GM12878 (cell line): Measurements from ENCODE around the gene COL4A2. TPM values are rescaled to one million over a fixed set of nuclear protein-coding genes. Genes with fewer than 3 reads are reported as not detected.

Source experiments
- CREM ChIP-seq: IDR thresholded peaks from 2 replicates; pipeline ENCODE4 v1.6.1; 2014; ENCODE audit warnings: antibody characterized with exemption, low read depth
- EP300 ChIP-seq, 2 experiments: fragments of 150-350 bp in 1 of 2; IDR thresholded peaks; 2 replicates each; pipeline ENCODE4 v1.6.1; 2011 to 2012; ENCODE audit warnings: low read depth in 2 of 2, low read length in 2 of 2, borderline replicate concordance in 1 of 2, improper control_type of control experiment in 1 of 2, inconsistent platforms in 1 of 2; ENCODE audit not compliant: control insufficient read depth in 1 of 2
- MTA2 ChIP-seq: fragments of 450-650 bp; IDR thresholded peaks from 2 replicates; pipeline ENCODE4 v1.6.1; 2016; ENCODE audit warnings: low read depth, mild to moderate bottlenecking, moderate library complexity
- ZNF217 ChIP-seq: fragments of 450-650 bp; IDR thresholded peaks from 2 replicates; pipeline ENCODE4 v1.6.1; 2017; ENCODE audit warnings: antibody characterized with exemption, mild to moderate bottlenecking
- polyA plus RNA-seq, 11 experiments: library from polyadenylated mRNA; depleted of rRNA in 4 of 11; unstranded in 6 of 11; stranded (reverse) in 5 of 11; fragments of >200 nt; fragmentation: Nextera tagmentation in 4 of 11; fragmentation: Illumina TruSeq in 1 of 11; extraction: Ambion mirVana in 4 of 11; extraction: Trizol in 1 of 11; gene quantifications; 1 replicate in 1 of 11; 2 replicates in 10 of 11; pipeline versions ENCODE4 v1.2.1 to v1.2.3, GENCODE V29; 2011 to 2016; ENCODE audit warnings: inconsistent platforms in 2 of 11, missing spikeins in 2 of 11, low read depth in 1 of 11
- total RNA-seq, 4 experiments: library from RNA; depleted of rRNA in 3 of 4; stranded (reverse); fragments of >200 nt in 3 of 4; fragmentation: Illumina TruSeq in 1 of 4; extraction: Trizol in 1 of 4; gene quantifications; 2 replicates each; pipeline versions ENCODE4 v1.2.1 to v1.2.3, GENCODE V29; 2013 to 2021
- TF ChIP-seq, protein P1 (sequence below): IDR thresholded peaks from 2 replicates; pipeline ENCODE4 v1.6.1; 2012; ENCODE audit warnings: improper control_type of control experiment, low read depth, low read length; ENCODE audit not compliant: insufficient replicate concordance
- TF ChIP-seq, protein P2 (sequence below): fragments of 450-650 bp; IDR thresholded peaks from 2 replicates; pipeline ENCODE4 v1.6.1; 2017; ENCODE audit warnings: low read depth, mild to moderate bottlenecking, moderate library complexity
- TF ChIP-seq, protein P3 (sequence below): fragments of 450-650 bp; IDR thresholded peaks from 2 replicates; pipeline ENCODE4 v1.6.1; 2017; ENCODE audit warnings: mild to moderate bottlenecking

Gene COL4A2
- total and polyA plus RNA-seq, 10 of the 15 experiments (the other 5 are each of a cell fraction or from before 2014, with no cell fraction given): 0.16 to 1.6 (median 0.62) TPM; not detected in 3

DNA sequence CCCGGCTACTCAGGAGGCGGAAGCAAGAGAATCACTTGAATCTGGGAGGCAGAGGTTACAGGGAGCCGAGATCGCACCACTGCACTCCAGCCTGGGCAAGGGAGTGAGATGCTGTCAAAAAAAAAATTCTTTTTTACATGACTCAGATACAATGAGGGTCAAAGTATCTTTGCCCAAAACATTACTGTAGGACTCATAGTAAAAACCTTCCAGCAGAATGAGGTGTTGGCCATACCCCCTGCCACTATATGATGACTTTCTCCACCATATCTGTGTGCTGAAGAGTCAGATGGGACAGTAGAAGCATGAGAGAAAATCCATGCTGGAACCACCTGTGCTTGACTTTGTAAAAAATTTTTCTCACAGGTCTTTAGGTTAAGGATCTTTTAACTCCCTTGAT lies 86.7 kb downstream of the COL4A2 start (continued):
- TF ChIP-seq EP300 (IDR thresholded peaks at IDR 0.05; ENCODE audit: borderline replicate concordance in 1 of 2, control insufficient read depth in 1 of 2, low read depth in 2 of 2, low read length in 2 of 2): no peak
- TF ChIP-seq, protein P1, sequence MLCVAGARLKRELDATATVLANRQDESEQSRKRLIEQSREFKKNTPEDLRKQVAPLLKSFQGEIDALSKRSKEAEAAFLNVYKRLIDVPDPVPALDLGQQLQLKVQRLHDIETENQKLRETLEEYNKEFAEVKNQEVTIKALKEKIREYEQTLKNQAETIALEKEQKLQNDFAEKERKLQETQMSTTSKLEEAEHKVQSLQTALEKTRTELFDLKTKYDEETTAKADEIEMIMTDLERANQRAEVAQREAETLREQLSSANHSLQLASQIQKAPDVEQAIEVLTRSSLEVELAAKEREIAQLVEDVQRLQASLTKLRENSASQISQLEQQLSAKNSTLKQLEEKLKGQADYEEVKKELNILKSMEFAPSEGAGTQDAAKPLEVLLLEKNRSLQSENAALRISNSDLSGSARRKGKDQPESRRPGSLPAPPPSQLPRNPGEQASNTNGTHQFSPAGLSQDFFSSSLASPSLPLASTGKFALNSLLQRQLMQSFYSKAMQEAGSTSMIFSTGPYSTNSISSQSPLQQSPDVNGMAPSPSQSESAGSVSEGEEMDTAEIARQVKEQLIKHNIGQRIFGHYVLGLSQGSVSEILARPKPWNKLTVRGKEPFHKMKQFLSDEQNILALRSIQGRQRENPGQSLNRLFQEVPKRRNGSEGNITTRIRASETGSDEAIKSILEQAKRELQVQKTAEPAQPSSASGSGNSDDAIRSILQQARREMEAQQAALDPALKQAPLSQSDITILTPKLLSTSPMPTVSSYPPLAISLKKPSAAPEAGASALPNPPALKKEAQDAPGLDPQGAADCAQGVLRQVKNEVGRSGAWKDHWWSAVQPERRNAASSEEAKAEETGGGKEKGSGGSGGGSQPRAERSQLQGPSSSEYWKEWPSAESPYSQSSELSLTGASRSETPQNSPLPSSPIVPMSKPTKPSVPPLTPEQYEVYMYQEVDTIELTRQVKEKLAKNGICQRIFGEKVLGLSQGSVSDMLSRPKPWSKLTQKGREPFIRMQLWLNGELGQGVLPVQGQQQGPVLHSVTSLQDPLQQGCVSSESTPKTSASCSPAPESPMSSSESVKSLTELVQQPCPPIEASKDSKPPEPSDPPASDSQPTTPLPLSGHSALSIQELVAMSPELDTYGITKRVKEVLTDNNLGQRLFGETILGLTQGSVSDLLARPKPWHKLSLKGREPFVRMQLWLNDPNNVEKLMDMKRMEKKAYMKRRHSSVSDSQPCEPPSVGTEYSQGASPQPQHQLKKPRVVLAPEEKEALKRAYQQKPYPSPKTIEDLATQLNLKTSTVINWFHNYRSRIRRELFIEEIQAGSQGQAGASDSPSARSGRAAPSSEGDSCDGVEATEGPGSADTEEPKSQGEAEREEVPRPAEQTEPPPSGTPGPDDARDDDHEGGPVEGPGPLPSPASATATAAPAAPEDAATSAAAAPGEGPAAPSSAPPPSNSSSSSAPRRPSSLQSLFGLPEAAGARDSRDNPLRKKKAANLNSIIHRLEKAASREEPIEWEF: no peak
- TF ChIP-seq, protein P2, sequence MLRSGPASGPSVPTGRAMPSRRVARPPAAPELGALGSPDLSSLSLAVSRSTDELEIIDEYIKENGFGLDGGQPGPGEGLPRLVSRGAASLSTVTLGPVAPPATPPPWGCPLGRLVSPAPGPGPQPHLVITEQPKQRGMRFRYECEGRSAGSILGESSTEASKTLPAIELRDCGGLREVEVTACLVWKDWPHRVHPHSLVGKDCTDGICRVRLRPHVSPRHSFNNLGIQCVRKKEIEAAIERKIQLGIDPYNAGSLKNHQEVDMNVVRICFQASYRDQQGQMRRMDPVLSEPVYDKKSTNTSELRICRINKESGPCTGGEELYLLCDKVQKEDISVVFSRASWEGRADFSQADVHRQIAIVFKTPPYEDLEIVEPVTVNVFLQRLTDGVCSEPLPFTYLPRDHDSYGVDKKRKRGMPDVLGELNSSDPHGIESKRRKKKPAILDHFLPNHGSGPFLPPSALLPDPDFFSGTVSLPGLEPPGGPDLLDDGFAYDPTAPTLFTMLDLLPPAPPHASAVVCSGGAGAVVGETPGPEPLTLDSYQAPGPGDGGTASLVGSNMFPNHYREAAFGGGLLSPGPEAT: no peak
- no peak for TF ChIP-seq MTA2
- no peak for TF ChIP-seq ZNF217
- no peak for TF ChIP-seq CREM
- TF ChIP-seq, protein P3, sequence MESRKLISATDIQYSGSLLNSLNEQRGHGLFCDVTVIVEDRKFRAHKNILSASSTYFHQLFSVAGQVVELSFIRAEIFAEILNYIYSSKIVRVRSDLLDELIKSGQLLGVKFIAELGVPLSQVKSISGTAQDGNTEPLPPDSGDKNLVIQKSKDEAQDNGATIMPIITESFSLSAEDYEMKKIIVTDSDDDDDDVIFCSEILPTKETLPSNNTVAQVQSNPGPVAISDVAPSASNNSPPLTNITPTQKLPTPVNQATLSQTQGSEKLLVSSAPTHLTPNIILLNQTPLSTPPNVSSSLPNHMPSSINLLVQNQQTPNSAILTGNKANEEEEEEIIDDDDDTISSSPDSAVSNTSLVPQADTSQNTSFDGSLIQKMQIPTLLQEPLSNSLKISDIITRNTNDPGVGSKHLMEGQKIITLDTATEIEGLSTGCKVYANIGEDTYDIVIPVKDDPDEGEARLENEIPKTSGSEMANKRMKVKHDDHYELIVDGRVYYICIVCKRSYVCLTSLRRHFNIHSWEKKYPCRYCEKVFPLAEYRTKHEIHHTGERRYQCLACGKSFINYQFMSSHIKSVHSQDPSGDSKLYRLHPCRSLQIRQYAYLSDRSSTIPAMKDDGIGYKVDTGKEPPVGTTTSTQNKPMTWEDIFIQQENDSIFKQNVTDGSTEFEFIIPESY: no peak
